ENCODE measurements around the gene ATP5F1B.

DNA sequence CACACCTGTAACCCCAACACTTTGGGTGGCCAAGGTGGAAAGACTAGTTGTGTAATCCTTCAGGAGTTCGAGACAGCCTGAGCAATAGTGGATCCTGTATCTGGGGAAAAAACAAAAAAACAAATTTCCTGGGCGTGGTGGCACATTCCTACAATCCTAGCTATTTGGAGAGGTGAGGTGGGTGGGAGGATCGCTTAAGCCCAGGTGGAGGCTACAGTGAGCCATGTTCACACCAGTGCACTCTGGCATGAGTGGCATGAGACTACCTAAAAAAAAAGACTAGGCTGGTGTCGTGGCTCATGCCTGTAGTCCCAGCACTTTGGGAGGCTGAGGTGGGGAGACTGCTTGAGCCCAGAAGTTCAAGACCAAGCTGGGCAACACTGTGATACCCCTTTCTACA, 25.1 kb upstream of the ATP5F1B start:
- TF ChIP-seq JUN (IDR thresholded peaks at IDR 0.05; ENCODE audit: low read depth, low read length) (no peak), POLR2A (IDR thresholded peaks at IDR 0.05; ENCODE audit: control extremely low read depth in 1 of 2, low read depth in 2 of 2, low read length in 2 of 2) (no peak), CHD1 (IDR thresholded peaks at IDR 0.05; ENCODE audit: low read depth, low read length) (no peak), EP300 (IDR thresholded peaks at IDR 0.05; ENCODE audit: borderline replicate concordance in 1 of 2, low read depth in 2 of 2, low read length in 2 of 2) (no peak), BCL11A (IDR thresholded peaks at IDR 0.05; ENCODE audit: low read depth in 2 of 2, low read length in 2 of 2) (no peak), CEBPB (IDR thresholded peaks at IDR 0.05; ENCODE audit: low read depth, low read length) (no peak)
- TF ChIP-seq, protein P1, sequence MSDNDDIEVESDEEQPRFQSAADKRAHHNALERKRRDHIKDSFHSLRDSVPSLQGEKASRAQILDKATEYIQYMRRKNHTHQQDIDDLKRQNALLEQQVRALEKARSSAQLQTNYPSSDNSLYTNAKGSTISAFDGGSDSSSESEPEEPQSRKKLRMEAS (IDR thresholded peaks at IDR 0.05) = no peak
